Endometrium (tissue), 2 donors: Measurements from ENCODE around the gene TMEM14C.

Source experiments
- FAIRE-seq: peaks from 2 replicates; lab custom pipeline; 2012; peaks lifted over from hg19 to GRCh38; lab: Jason Lieb, UNC
- donor health status: control.
- donor health status: control.

TMEM14C gene

DNA sequence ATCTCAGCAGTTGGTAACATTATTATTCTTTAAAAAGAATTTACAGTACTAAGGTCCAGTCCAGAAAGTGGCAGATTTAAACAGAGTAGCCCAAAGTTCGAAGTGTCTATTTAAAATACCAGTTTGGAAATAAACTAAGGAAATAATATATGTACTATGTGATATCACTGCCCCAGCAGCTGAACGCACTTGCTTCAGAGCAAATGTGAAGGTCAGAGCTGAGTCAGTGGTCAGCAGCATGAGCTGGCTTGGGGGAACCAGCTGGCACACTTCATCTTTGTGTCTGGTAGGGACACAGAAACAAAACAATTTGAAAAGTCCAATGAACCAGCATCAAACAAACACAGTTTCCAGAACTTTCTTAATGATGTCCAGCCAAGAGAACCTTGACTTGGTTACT is 40.1 kb downstream of the TMEM14C start:
- no peak for FAIRE-seq

- FAIRE-seq: no peak
Observed at GRCh38 chr6:10769419-10769818, 46.5 kb downstream of the TMEM14C start.

- FAIRE-seq: no peak
Observed at GRCh38 chr6:10771371-10771894, 48.6 kb downstream of the TMEM14C start.

DNA sequence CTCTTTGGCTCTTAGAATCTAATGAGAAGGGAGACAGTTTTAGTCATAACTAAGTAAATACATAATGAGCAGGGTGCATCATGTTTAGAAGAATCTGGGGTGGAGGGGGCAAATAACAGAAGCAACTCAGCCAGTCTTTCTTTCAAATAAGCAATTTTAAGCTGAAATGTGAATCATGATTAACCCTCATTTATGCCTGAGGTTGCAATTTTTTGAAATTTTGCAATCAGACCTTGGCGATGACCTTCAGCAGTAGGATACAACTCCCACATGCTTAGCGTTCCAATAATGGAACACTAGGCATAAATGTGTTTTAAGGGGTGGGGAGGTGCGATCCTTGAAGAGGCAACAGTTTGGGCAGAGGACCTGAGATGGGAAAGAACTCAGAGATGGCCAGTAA is 55.4 kb downstream of the TMEM14C start:
- FAIRE-seq: no peak

DNA sequence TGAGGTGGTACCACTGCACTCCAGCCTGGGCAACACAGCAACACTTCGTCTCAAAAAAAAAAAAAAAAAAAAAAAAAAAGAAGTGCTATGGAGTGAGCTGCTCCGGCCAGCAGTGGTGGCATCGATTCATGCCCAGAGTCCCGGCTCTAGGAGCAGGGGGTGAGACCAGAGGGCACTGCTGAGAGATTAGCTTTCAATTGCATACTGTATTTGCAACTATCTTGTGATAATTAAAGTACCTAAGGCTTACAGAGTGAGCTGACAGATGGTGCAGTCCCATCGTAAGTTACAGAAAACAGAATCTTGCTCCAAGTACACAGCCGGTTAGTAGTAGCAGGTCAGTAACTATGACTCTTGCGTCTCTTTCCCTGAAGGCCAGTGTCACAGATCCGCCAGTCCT is 56.2 kb downstream of the TMEM14C start:
- FAIRE-seq: no peak
